NCI-H1436 treated with DMSO at 0.1 percent for 48 hours (cell line): ENCODE results near the gene XPNPEP1.

Experiments
- DNase-seq: peaks from one replicate; lab custom pipeline; 2025; lab: John Stamatoyannopoulos, UW

The XPNPEP1 gene

GRCh38 chr10:109863775-109864174 lies 59.5 kb downstream of the XPNPEP1 start:
- DNase-seq: no peak

GRCh38 chr10:109862738-109863137 lies 60.6 kb downstream of the XPNPEP1 start:
- DNase-seq: no peak

- no peak for DNase-seq
Observed at GRCh38 chr10:109862041-109862440, 61.3 kb downstream of the XPNPEP1 start.

GRCh38 chr10:109861081-109861480 lies 62.2 kb downstream of the XPNPEP1 start:
- no peak for DNase-seq

- DNase-seq: no peak
Observed at GRCh38 chr10:109859221-109859620, 64.1 kb downstream of the XPNPEP1 start.

- no peak for DNase-seq
Observed at GRCh38 chr10:109855746-109856145, 67.6 kb downstream of the XPNPEP1 start.

GRCh38 chr10:109853921-109854320 lies 69.4 kb downstream of the XPNPEP1 start:
- DNase-seq: no peak

GRCh38 chr10:109852475-109853037 lies 70.8 kb downstream of the XPNPEP1 start:
- peak; percentile 3 for DNase-seq

GRCh38 chr10:109851616-109852474 lies 71.5 kb downstream of the XPNPEP1 start:
- no peak for DNase-seq

- no peak for DNase-seq
Observed at GRCh38 chr10:109846832-109847231, 76.5 kb downstream of the XPNPEP1 start.

- DNase-seq: no peak
Observed at GRCh38 chr10:109845308-109845707, 78.0 kb downstream of the XPNPEP1 start.

GRCh38 chr10:109838592-109839244 lies 84.6 kb downstream of the XPNPEP1 start:
- no peak for DNase-seq

GRCh38 chr10:109837384-109837783 lies 85.9 kb downstream of the XPNPEP1 start:
- no peak for DNase-seq

GRCh38 chr10:109835257-109835656 lies 88.1 kb downstream of the XPNPEP1 start:
- DNase-seq: no peak

- no peak for DNase-seq
Observed at GRCh38 chr10:109831846-109832245, 91.5 kb downstream of the XPNPEP1 start.

- no peak for DNase-seq
Observed at GRCh38 chr10:109824206-109824605, 99.1 kb downstream of the XPNPEP1 start.

GRCh38 chr10:109823196-109823595 lies 100.1 kb downstream of the XPNPEP1 start:
- DNase-seq: no peak

- no peak for DNase-seq
Observed at GRCh38 chr10:109821672-109822071, 101.6 kb downstream of the XPNPEP1 start.

GRCh38 chr10:109820620-109821405 lies 102.5 kb downstream of the XPNPEP1 start:
- no peak for DNase-seq

- DNase-seq: no peak
Observed at GRCh38 chr10:109819807-109820206, 103.5 kb downstream of the XPNPEP1 start.
